ENCODE data around the gene IMMP2L. TPM values are rescaled to one million over a fixed set of nuclear protein-coding genes. Genes with fewer than 3 reads are reported as not detected.

IMMP2L gene
- total RNA-seq, 1 experiment from 2014 or later: 17.2 TPM

DNA sequence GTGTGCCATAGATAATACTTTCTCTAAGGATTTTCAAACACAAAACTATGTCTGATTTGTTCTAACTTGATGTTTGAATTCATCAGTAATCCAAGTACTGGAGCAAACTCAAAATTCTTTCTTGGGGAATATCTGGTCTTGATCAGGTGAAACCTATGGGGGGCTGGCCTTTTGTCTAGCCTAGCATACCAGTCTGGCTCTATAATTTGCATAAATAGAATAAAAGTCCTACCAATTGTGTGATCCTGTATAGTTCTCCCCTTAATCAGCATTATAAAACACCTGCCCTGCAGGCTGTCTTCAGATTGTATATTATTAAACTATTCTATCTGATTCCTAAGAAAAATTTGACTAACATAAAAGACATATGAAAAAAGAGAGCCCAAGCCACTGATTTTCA lies 705.2 kb downstream of the IMMP2L start:
- no peaks in the 10 kb centered on the region for H3K79me2 ChIP-seq (ENCODE audit: low read length)
- H3K27ac ChIP-seq (ENCODE audit: low read length): no peak overlapping the region
- no peak overlapping the region for H2AFZ ChIP-seq (ENCODE audit: low read length)
- no peaks in the 10 kb centered on the region for H3K36me3 ChIP-seq (ENCODE audit: insufficient read depth, low read length)
- H3K9ac ChIP-seq (ENCODE audit: low read length): no peak overlapping the region
- no peaks in the 10 kb centered on the region for H3K9me2 ChIP-seq (replicated peaks; ENCODE audit: insufficient read depth, low read length)
- H3K4me3 ChIP-seq (ENCODE audit: low read length): no peak overlapping the region
- no peak for DNase-seq
- no peaks in the 10 kb centered on the region for H3K4me1 ChIP-seq (ENCODE audit: low read length)
- no peak overlapping the region for H3K4me2 ChIP-seq (ENCODE audit: low read depth, low read length, poor library complexity, severe bottlenecking)
- no peaks in the 10 kb centered on the region for H3K27me3 ChIP-seq (ENCODE audit: low read length)
- H4K20me1 ChIP-seq (ENCODE audit: insufficient read depth, low read depth, low read length): no peaks in the 10 kb centered on the region
- peaks cover 19% of the 10 kb centered on the region for H3K9me3 ChIP-seq (ENCODE audit: low read length)

DNA sequence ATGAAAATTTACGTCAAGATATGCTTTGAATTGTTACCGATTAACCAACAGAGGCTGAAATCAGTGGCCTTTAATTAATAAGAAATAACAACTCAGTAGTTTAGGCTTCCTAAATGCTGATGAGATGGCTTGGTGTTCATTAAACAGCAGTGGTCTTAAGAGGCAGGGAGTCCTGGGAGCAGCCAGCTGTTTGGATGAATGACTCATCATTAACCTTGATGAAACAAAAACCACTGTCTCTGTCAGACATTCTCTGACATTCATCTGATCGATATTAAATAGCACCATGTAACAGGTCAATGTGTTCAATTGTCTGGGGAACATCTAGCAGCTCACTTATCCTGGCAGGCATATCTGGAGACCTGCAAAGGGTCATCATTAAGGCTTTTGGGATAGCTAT lies 705.6 kb downstream of the IMMP2L start:
- Histone ChIP-seq H3K9me2 (replicated peaks; ENCODE audit: insufficient read depth, low read length) (no peaks in the 10 kb centered on the region), H3K27me3 (ENCODE audit: low read length) (no peaks in the 10 kb centered on the region), H2AFZ (ENCODE audit: low read length) (no peak overlapping the region), H3K27ac (ENCODE audit: low read length) (no peak overlapping the region), H3K9ac (ENCODE audit: low read length) (no peak overlapping the region), H4K20me1 (ENCODE audit: insufficient read depth, low read depth, low read length) (no peaks in the 10 kb centered on the region), H3K4me1 (ENCODE audit: low read length) (no peaks in the 10 kb centered on the region), H3K36me3 (ENCODE audit: insufficient read depth, low read length) (no peaks in the 10 kb centered on the region), H3K4me2 (ENCODE audit: low read depth, low read length, poor library complexity, severe bottlenecking) (no peak overlapping the region), H3K9me3 (ENCODE audit: low read length) (peaks cover 19% of the 10 kb centered on the region), H3K79me2 (ENCODE audit: low read length) (no peaks in the 10 kb centered on the region), H3K4me3 (ENCODE audit: low read length) (no peak overlapping the region)
- DNase-seq: no peak

DNA sequence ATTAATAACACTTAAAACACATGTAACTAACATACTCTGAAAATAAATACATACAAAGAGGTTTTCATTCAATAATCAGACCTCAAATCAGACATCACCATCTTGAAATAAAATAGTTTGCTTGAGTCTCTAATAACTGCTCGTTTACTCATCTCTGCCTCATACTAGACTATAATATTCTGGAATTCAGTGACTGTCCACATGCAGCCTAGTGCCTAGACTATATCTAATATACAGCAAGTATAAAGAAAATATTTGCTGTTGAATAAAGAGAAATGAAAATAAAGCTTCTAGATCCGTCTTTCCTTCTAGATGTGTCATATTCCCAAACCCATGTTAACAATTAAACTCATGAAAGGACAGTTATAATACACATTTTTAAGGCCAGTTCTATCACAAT lies 707.6 kb downstream of the IMMP2L start:
- no peak overlapping the region for H3K4me2 ChIP-seq (ENCODE audit: low read depth, low read length, poor library complexity, severe bottlenecking)
- no peak for DNase-seq
- no peaks in the 10 kb centered on the region for H3K27me3 ChIP-seq (ENCODE audit: low read length)
- no peak overlapping the region for H3K9ac ChIP-seq (ENCODE audit: low read length)
- no peaks in the 10 kb centered on the region for H3K9me2 ChIP-seq (replicated peaks; ENCODE audit: insufficient read depth, low read length)
- H3K27ac ChIP-seq (ENCODE audit: low read length): no peak overlapping the region
- no peak overlapping the region for H3K4me3 ChIP-seq (ENCODE audit: low read length)
- no peaks in the 10 kb centered on the region for H3K79me2 ChIP-seq (ENCODE audit: low read length)
- peaks cover 19% of the 10 kb centered on the region for H3K9me3 ChIP-seq (ENCODE audit: low read length)
- no peaks in the 10 kb centered on the region for H3K36me3 ChIP-seq (ENCODE audit: insufficient read depth, low read length)
- H3K4me1 ChIP-seq (ENCODE audit: low read length): no peaks in the 10 kb centered on the region
- no peak overlapping the region for H2AFZ ChIP-seq (ENCODE audit: low read length)
- no peaks in the 10 kb centered on the region for H4K20me1 ChIP-seq (ENCODE audit: insufficient read depth, low read depth, low read length)

DNA sequence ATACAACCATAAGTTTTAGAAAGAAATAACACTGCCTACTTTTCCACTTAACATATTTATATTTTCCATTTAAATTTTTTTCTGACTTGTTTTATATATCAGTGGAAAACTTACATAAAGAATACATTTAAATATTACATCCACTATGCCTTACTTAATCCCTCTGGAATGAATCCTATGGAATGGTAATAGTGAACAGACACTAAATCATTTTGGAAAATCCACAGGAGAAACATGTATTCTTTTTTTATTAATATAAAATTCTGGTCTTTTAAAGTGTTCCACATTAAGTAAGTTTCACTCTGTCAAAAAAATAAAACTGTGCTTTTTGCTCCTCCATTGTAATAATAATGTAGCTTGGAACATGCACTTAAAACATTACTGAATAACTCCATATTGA lies 708.1 kb downstream of the IMMP2L start:
- DNase-seq: no peak
- no peaks in the 10 kb centered on the region for H4K20me1 ChIP-seq (ENCODE audit: insufficient read depth, low read depth, low read length)
- H3K9me3 ChIP-seq (ENCODE audit: low read length): peaks cover 19% of the 10 kb centered on the region
- H3K4me1 ChIP-seq (ENCODE audit: low read length): no peaks in the 10 kb centered on the region
- no peaks in the 10 kb centered on the region for H3K27me3 ChIP-seq (ENCODE audit: low read length)
- no peak overlapping the region for H3K9ac ChIP-seq (ENCODE audit: low read length)
- no peak overlapping the region for H2AFZ ChIP-seq (ENCODE audit: low read length)
- H3K4me2 ChIP-seq (ENCODE audit: low read depth, low read length, poor library complexity, severe bottlenecking): no peak overlapping the region
- H3K9me2 ChIP-seq (replicated peaks; ENCODE audit: insufficient read depth, low read length): no peaks in the 10 kb centered on the region
- no peaks in the 10 kb centered on the region for H3K79me2 ChIP-seq (ENCODE audit: low read length)
- no peak overlapping the region for H3K27ac ChIP-seq (ENCODE audit: low read length)
- no peaks in the 10 kb centered on the region for H3K36me3 ChIP-seq (ENCODE audit: insufficient read depth, low read length)
- H3K4me3 ChIP-seq (ENCODE audit: low read length): no peak overlapping the region

DNA sequence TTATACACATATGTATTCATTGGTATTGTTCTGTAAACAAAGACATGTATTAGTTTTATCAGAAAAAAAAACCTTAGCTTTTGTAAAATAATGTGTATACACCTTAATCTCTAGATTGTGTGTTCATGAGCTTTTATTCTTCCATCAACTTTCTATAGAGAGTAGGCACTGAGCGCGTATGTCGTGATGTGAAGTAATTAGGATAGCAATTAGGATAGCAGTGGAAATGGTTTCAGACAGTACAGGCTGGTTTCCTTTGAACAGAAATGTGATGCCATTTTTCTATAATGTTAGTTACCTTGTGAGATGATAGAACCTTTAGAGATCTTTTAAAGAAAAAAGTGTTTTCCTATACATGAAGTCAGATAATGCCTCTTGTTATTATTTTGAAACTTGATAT lies 709.0 kb downstream of the IMMP2L start:
- H3K27ac ChIP-seq (ENCODE audit: low read length): no peak overlapping the region
- peaks cover 25% of the 10 kb centered on the region for H3K9me3 ChIP-seq (ENCODE audit: low read length)
- H2AFZ ChIP-seq (ENCODE audit: low read length): no peak overlapping the region
- DNase-seq: no peak
- H3K4me1 ChIP-seq (ENCODE audit: low read length): no peaks in the 10 kb centered on the region
- no peaks in the 10 kb centered on the region for H4K20me1 ChIP-seq (ENCODE audit: insufficient read depth, low read depth, low read length)
- H3K9ac ChIP-seq (ENCODE audit: low read length): no peak overlapping the region
- H3K27me3 ChIP-seq (ENCODE audit: low read length): no peaks in the 10 kb centered on the region
- no peak overlapping the region for H3K4me2 ChIP-seq (ENCODE audit: low read depth, low read length, poor library complexity, severe bottlenecking)
- no peaks in the 10 kb centered on the region for H3K9me2 ChIP-seq (replicated peaks; ENCODE audit: insufficient read depth, low read length)
- H3K36me3 ChIP-seq (ENCODE audit: insufficient read depth, low read length): no peaks in the 10 kb centered on the region
- no peaks in the 10 kb centered on the region for H3K79me2 ChIP-seq (ENCODE audit: low read length)
- H3K4me3 ChIP-seq (ENCODE audit: low read length): no peak overlapping the region

DNA sequence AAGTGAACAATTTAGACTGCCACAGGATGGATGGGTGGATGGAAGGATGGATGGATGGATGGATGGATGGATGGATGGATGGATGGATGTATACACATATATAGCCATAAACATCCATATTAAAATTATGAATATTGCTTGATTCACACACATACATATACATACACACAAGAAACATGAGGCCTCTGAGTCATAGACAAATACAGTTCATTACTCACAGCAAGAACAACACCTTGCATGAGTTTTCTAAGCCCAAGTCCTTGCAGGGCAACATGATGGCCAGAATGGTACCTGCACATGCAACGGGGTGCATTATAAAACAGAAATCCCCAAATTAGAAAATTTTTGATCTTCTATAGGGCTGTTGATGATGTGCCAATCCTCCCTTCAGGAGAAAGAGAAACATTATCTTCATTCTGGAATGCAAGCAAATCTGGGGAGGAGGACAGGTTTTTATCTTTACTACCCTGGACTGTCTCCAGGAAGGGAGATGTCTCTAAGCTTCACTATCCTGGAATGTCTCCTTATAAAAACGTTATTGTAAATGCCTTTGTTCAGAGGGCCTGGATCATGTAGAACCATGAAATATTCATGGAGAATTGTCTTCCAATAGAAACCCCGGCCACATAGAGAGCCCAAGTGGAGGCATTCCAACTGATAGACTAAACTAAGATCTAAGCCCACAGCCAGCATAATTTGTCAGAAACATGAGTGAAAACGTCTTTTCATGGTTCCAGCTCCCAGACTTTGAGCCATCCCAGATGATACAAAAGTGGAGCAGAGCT lies 709.9 kb downstream of the IMMP2L start:
- no peak overlapping the region for H3K27ac ChIP-seq (ENCODE audit: low read length)
- no peaks in the 10 kb centered on the region for H4K20me1 ChIP-seq (ENCODE audit: insufficient read depth, low read depth, low read length)
- H3K9ac ChIP-seq (ENCODE audit: low read length): no peak overlapping the region
- peaks cover 24% of the 10 kb centered on the region for H3K9me3 ChIP-seq (ENCODE audit: low read length)
- H3K36me3 ChIP-seq (ENCODE audit: insufficient read depth, low read length): no peaks in the 10 kb centered on the region
- no peak for DNase-seq
- no peaks in the 10 kb centered on the region for H3K27me3 ChIP-seq (ENCODE audit: low read length)
- no peaks in the 10 kb centered on the region for H3K4me1 ChIP-seq (ENCODE audit: low read length)
- no peak overlapping the region for H2AFZ ChIP-seq (ENCODE audit: low read length)
- no peak overlapping the region for H3K4me2 ChIP-seq (ENCODE audit: low read depth, low read length, poor library complexity, severe bottlenecking)
- no peaks in the 10 kb centered on the region for H3K9me2 ChIP-seq (replicated peaks; ENCODE audit: insufficient read depth, low read length)
- no peaks in the 10 kb centered on the region for H3K79me2 ChIP-seq (ENCODE audit: low read length)
- no peak overlapping the region for H3K4me3 ChIP-seq (ENCODE audit: low read length)

DNA sequence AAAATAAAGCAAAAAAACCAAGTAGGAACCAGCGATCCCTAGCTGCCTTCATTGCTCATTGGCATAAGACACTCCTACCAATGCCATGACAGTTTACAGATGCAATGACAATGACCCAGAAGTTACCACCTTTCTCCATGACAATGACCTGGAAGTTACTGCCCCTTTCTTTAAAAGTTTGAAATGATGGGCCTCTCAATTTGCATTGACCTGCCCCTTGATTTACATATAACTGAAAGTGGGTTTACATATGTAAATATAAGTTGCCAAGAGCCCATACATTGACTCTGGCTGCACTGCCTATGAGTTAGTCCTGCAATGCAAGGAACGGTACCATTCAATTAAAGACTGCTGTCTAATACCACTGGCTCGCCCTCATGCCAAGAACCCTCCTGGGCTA lies 712.1 kb downstream of the IMMP2L start:
- no peaks in the 10 kb centered on the region for H3K36me3 ChIP-seq (ENCODE audit: insufficient read depth, low read length)
- no peaks in the 10 kb centered on the region for H3K27me3 ChIP-seq (ENCODE audit: low read length)
- no peaks in the 10 kb centered on the region for H3K9me2 ChIP-seq (replicated peaks; ENCODE audit: insufficient read depth, low read length)
- H4K20me1 ChIP-seq (ENCODE audit: insufficient read depth, low read depth, low read length): no peaks in the 10 kb centered on the region
- H2AFZ ChIP-seq (ENCODE audit: low read length): no peak overlapping the region
- H3K79me2 ChIP-seq (ENCODE audit: low read length): no peaks in the 10 kb centered on the region
- no peak overlapping the region for H3K4me2 ChIP-seq (ENCODE audit: low read depth, low read length, poor library complexity, severe bottlenecking)
- H3K9me3 ChIP-seq (ENCODE audit: low read length): peaks cover 28% of the 10 kb centered on the region
- H3K27ac ChIP-seq (ENCODE audit: low read length): no peak overlapping the region
- no peak overlapping the region for H3K4me3 ChIP-seq (ENCODE audit: low read length)
- H3K4me1 ChIP-seq (ENCODE audit: low read length): no peaks in the 10 kb centered on the region
- H3K9ac ChIP-seq (ENCODE audit: low read length): no peak overlapping the region
- no peak for DNase-seq

DNA sequence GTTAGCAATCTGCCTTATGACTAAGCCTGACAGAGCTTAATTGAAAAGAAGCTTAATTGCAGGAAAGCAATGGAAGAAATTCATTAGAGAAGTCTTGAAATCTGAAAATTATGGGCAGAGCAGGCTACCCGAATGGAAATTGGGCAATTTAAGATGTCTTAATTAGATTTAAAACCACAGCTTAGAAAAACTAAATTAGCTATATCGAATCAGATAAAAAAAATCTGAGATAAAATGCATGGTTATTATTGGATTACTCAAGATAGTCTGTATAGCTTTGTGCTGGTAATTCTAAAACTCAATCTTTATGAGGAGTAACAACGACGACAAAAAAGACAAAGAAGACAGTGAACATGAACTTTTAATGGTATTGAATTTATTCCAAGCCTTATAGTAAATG lies 719.5 kb downstream of the IMMP2L start:
- H2AFZ ChIP-seq (ENCODE audit: low read length): no peak overlapping the region
- no peak overlapping the region for H3K4me2 ChIP-seq (ENCODE audit: low read depth, low read length, poor library complexity, severe bottlenecking)
- no peak for DNase-seq
- H3K36me3 ChIP-seq (ENCODE audit: insufficient read depth, low read length): no peaks in the 10 kb centered on the region
- H3K4me1 ChIP-seq (ENCODE audit: low read length): no peaks in the 10 kb centered on the region
- H3K4me3 ChIP-seq (ENCODE audit: low read length): no peak overlapping the region
- no peaks in the 10 kb centered on the region for H3K79me2 ChIP-seq (ENCODE audit: low read length)
- H3K9me2 ChIP-seq (replicated peaks; ENCODE audit: insufficient read depth, low read length): no peaks in the 10 kb centered on the region
- no peaks in the 10 kb centered on the region for H3K27me3 ChIP-seq (ENCODE audit: low read length)
- H3K9ac ChIP-seq (ENCODE audit: low read length): no peak overlapping the region
- peaks cover 23% of the 10 kb centered on the region for H3K9me3 ChIP-seq (ENCODE audit: low read length)
- no peaks in the 10 kb centered on the region for H4K20me1 ChIP-seq (ENCODE audit: insufficient read depth, low read depth, low read length)
- H3K27ac ChIP-seq (ENCODE audit: low read length): no peak overlapping the region

All from Karpas-422 (cell line).